Liver (tissue), 9 donors: Measurements from ENCODE around the gene LILRB5. TPM values are rescaled to one million over a fixed set of nuclear protein-coding genes. Genes with fewer than 3 reads are reported as not detected.
A peak's percentile ranks its signal among the peaks of the same experiment; 100 is the strongest.
"Not testable (repeated sequence)": the region's sequence is repeated elsewhere in the genome, so short reads cannot be mapped to it uniquely, and the experiment has no call there.

Source experiments
- DNase-seq: peaks from one replicate; pipeline ENCODE4 v3.0.0-alpha.2; 2017; ENCODE audit warnings: low spot score
- H3K27ac ChIP-seq, 2 donors: one replicate each; pipeline ENCODE4 v1.7.0; 2013; ENCODE audit warnings: inconsistent platforms in 2 of 2, low read length in 2 of 2, control low read depth in 1 of 2, low read depth in 1 of 2, mild to moderate bottlenecking in 1 of 2
- H3K27me3 ChIP-seq, 4 donors: one replicate each; pipeline versions ENCODE4 v1.6.1 to v1.7.0; 2013; ENCODE audit warnings: low read length in 3 of 4, inconsistent platforms in 1 of 4, mild to moderate bottlenecking in 1 of 4, moderate library complexity in 1 of 4; ENCODE audit not compliant: control insufficient read depth in 4 of 4, insufficient read depth in 4 of 4
- H3K36me3 ChIP-seq, 4 donors: one replicate each; pipeline versions ENCODE4 v1.6.1 to v1.7.0; 2013; ENCODE audit warnings: low read length in 3 of 4, mild to moderate bottlenecking in 3 of 4, low read depth in 1 of 4, moderate library complexity in 1 of 4; ENCODE audit not compliant: control insufficient read depth in 4 of 4, insufficient read depth in 3 of 4
- H3K4me1 ChIP-seq, 4 donors: one replicate each; pipeline versions ENCODE4 v1.6.1 to v1.7.0; 2013; ENCODE audit warnings: low read length in 3 of 4, mild to moderate bottlenecking in 3 of 4, moderate library complexity in 1 of 4; ENCODE audit not compliant: control insufficient read depth in 4 of 4, insufficient read depth in 4 of 4
- H3K4me3 ChIP-seq, 3 donors: one replicate each; pipeline versions ENCODE4 v1.6.1 to v1.7.0; 2013; ENCODE audit warnings: low read length in 3 of 3, control low read depth in 1 of 3, low read depth in 1 of 3, mild to moderate bottlenecking in 1 of 3
- H3K9ac ChIP-seq, 2 donors: one replicate each; pipeline ENCODE4 v1.7.0; 2013; ENCODE audit warnings: low read length in 2 of 2, mild to moderate bottlenecking in 2 of 2, moderate library complexity in 2 of 2, control low read depth in 1 of 2, low read depth in 1 of 2
- H3K9me3 ChIP-seq, 4 donors: one replicate each; pipeline versions ENCODE4 v1.6.1 to v1.7.0; 2013; ENCODE audit warnings: low read length in 3 of 4; ENCODE audit not compliant: control insufficient read depth in 4 of 4
- ATF3 ChIP-seq: IDR thresholded peaks from 2 replicates; pipeline ENCODE4 v1.6.1; 2016; ENCODE audit warnings: antibody characterized with exemption
- CTCF ChIP-seq: fragments of 150-350 bp; IDR thresholded peaks from 2 replicates; pipeline ENCODE4 v1.5.1; 2017; ENCODE audit warnings: improper control_type of control experiment, low read depth, low read length; ENCODE audit not compliant: missing input control
- EGR1 ChIP-seq, 2 donors: IDR thresholded peaks; 2 replicates each; pipeline ENCODE4 v1.6.1; 2016 to 2018; ENCODE audit warnings: antibody characterized with exemption in 2 of 2, low read depth in 2 of 2
- FOXA1 ChIP-seq: IDR thresholded peaks from 2 replicates; pipeline ENCODE4 v1.6.1; 2016; ENCODE audit warnings: antibody characterized with exemption
- HNF4A ChIP-seq, 2 donors: conservative IDR thresholded peaks; 2 replicates each; pipeline ENCODE4 v1.6.1; 2016; ENCODE audit warnings: antibody characterized with exemption in 2 of 2, mild to moderate bottlenecking in 2 of 2
- RAD21 ChIP-seq, 2 donors: IDR thresholded peaks; 2 replicates each; pipeline ENCODE4 v1.6.1; 2016; ENCODE audit warnings: antibody characterized with exemption in 2 of 2, mild to moderate bottlenecking in 2 of 2
- RXRA ChIP-seq, 2 donors: IDR thresholded peaks; 2 replicates each; pipeline ENCODE4 v1.6.1; 2017 to 2018; ENCODE audit warnings: antibody characterized with exemption in 2 of 2, mild to moderate bottlenecking in 1 of 2
- TAF1 ChIP-seq: conservative IDR thresholded peaks from 2 replicates; pipeline ENCODE4 v1.6.1; 2016; ENCODE audit warnings: antibody characterized with exemption, mild to moderate bottlenecking
- ZBTB33 ChIP-seq: IDR thresholded peaks from 2 replicates; pipeline ENCODE4 v1.6.1; 2016; ENCODE audit warnings: antibody characterized with exemption
- WGBS: extraction: QIAGEN DNeasy Blood & Tissue Kit; methylation state at CpG from one replicate; pipeline ENCODE4 v1.1.7; 2013; 5-methylcytosine and 5-hydroxymethylcytosine counted together
- polyA plus RNA-seq, 2 donors: library from polyadenylated mRNA; stranded (reverse) in 1 of 2; unstranded in 1 of 2; fragments of 200-250 nt in 1 of 2; fragments of >200 nt in 1 of 2; fragmentation: Nextera tagmentation in 1 of 2; extraction: Ambion mirVana in 1 of 2; gene quantifications; one replicate each; pipeline versions ENCODE4 v1.2.1 to v1.2.3, GENCODE V29; 2013 to 2015
- total RNA-seq, 2 donors: library from RNA; depleted of rRNA; stranded (reverse); fragments of >200 nt; gene quantifications; one replicate each; pipeline ENCODE4 v1.2.3, GENCODE V29; 2014
- donor health status: healthy.
- donor health status: healthy.
- donor health status: healthy.
- donor health status: healthy.
- donor health status: healthy.

LILRB5 gene
- total and polyA plus RNA-seq, 4 donors, result 5.1 to 10.8 (median 6.3) TPM

DNA sequence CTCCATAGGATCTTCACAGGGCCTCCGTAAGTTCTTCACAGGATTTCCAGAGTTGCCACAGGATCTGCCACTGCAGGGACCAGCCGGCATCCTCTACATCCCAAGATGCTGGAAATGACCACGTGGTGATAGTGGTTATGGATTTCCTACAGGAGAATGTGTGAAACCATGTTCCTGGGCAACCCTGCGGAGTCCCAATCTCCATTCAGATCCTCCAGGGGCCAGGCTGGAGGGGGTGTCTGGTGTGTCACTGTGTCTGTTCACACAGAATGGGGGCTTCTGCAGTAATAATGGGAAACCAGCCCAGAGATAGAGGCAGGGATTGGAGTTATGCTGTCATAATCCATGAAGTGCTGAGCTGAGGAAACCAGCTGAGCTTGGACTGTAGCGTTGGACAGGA is 23.1 kb downstream of the LILRB5 start (continued):
- TF ChIP-seq ATF3 (no peak), RAD21 (IDR thresholded peaks at IDR 0.05) (no peak), HNF4A (conservative IDR thresholded peaks at IDR 0.05) (no peak)

- H3K9ac ChIP-seq, result no peak overlapping the region
- H3K36me3 ChIP-seq, result no peaks in the 10 kb centered on the region
- peak; percentile 93 for DNase-seq
- H3K27ac ChIP-seq, result no peak overlapping the region
- H3K9me3 ChIP-seq, result no peaks in the 10 kb centered on the region
- no peaks in the 10 kb centered on the region for H3K4me1 ChIP-seq
- H3K4me3 ChIP-seq, result no peak overlapping the region
- TF ChIP-seq CTCF (peak; percentile 98), RAD21 (IDR thresholded peaks at IDR 0.05) (peak; percentile 97 to 99), FOXA1 (no peak)
- WGBS, result 19% methylated on average over 21 of the region's 21 CpGs
- H3K27me3 ChIP-seq, result peaks cover 0 to 3% (median 0%) of the 10 kb centered on the region in 4 donors
Observed at GRCh38 chr19:54231077-54231931, 25.8 kb downstream of the LILRB5 start.

- Histone ChIP-seq H3K27me3 (peaks cover 0 to 3% (median 0%) of the 10 kb centered on the region in 4 donors), H3K4me3 (no peak overlapping the region), H3K36me3 (no peaks in the 10 kb centered on the region), H3K9ac (no peak overlapping the region), H3K4me1 (no peaks in the 10 kb centered on the region), H3K27ac (no peak overlapping the region), H3K9me3 (no peaks in the 10 kb centered on the region)
- WGBS, result 84% methylated on average over 7 of the region's 7 CpGs
- no peak for DNase-seq
- no peak for TF ChIP-seq EGR1 (IDR thresholded peaks at IDR 0.05; ENCODE audit: low read depth in 2 of 2)
Observed at GRCh38 chr19:54230031-54230430, 27.0 kb downstream of the LILRB5 start.

- Histone ChIP-seq H3K36me3 (no peaks in the 10 kb centered on the region), H3K9me3 (no peaks in the 10 kb centered on the region), H3K4me1 (no peaks in the 10 kb centered on the region), H3K27me3 (peaks cover 0 to 3% (median 0%) of the 10 kb centered on the region in 4 donors), H3K9ac (no peak overlapping the region), H3K4me3 (no peak overlapping the region), H3K27ac (no peak overlapping the region)
- no peak for DNase-seq
- TF ChIP-seq ZBTB33 (no peak), FOXA1 (no peak), TAF1 (no peak), RXRA (IDR thresholded peaks at IDR 0.05) (no peak)
- 88% methylated on average over 8 of the region's 8 CpGs for WGBS
Observed at GRCh38 chr19:54229146-54229545, 27.9 kb downstream of the LILRB5 start.

- 76% methylated on average over 10 of the region's 10 CpGs for WGBS
- not testable (repeated sequence) for H3K36me3 ChIP-seq, H3K9me3 ChIP-seq, H3K27me3 ChIP-seq, H3K9ac ChIP-seq, DNase-seq, H3K4me3 ChIP-seq, H3K4me1 ChIP-seq, H3K27ac ChIP-seq
Observed at GRCh38 chr19:54224619-54225018, 32.5 kb downstream of the LILRB5 start.

- H3K4me3 ChIP-seq, H3K9ac ChIP-seq, H3K27me3 ChIP-seq, H3K9me3 ChIP-seq, H3K27ac ChIP-seq, DNase-seq, H3K4me1 ChIP-seq, H3K36me3 ChIP-seq: not testable (repeated sequence)
- 53% methylated on average over 5 of the region's 5 CpGs for WGBS
Observed at GRCh38 chr19:54223937-54224281, 33.2 kb downstream of the LILRB5 start.
